GM12872 (cell line): ENCODE data around the gene NUP210.

Source experiments
- TF ChIP-seq, protein P1 (sequence below): IDR thresholded peaks from 3 replicates; pipeline ENCODE4 v1.5.1; 2011; ENCODE audit warnings: low read depth, mild to moderate bottlenecking, low read length, moderate library complexity; ENCODE audit not compliant: insufficient read depth

Gene NUP210

DNA sequence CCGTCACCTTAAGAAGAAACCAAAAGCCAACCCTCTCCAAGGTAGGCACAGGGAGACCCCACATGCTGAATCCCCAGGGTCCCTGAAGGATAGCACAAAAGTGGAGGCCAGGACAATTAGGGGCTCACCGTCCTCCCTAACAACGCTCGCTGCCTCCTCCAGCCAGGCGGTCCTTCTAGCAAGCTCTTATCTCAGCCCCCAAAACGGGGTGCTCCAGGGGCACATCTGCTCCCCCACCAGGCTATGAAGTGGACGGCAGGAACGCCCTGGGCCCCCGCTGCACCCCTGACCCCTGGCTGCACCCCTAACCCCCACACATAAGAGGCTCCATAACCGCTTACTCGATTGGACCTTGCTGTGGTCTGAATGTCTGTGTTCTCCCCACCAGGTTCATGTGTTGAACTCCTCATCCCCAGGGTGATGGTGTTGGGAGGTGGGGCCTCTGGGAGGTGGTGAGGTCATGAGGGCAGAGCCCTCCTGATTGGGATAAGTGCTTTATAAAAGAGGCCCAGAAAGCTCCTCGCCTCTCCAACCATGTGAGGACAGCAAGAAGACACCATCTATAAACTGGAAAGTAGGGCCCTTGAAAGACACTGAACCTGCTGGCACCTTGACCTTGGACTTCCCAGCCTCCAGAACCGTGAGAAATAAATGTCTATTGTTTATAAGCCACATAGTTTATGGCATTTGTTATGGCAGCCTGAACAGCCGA lies 153.3 kb downstream of the NUP210 start:
- TF ChIP-seq, protein P1, sequence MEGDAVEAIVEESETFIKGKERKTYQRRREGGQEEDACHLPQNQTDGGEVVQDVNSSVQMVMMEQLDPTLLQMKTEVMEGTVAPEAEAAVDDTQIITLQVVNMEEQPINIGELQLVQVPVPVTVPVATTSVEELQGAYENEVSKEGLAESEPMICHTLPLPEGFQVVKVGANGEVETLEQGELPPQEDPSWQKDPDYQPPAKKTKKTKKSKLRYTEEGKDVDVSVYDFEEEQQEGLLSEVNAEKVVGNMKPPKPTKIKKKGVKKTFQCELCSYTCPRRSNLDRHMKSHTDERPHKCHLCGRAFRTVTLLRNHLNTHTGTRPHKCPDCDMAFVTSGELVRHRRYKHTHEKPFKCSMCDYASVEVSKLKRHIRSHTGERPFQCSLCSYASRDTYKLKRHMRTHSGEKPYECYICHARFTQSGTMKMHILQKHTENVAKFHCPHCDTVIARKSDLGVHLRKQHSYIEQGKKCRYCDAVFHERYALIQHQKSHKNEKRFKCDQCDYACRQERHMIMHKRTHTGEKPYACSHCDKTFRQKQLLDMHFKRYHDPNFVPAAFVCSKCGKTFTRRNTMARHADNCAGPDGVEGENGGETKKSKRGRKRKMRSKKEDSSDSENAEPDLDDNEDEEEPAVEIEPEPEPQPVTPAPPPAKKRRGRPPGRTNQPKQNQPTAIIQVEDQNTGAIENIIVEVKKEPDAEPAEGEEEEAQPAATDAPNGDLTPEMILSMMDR: no peak
